GM12892 (cell line): ENCODE data around the gene SOX13.

ENCODE experiments used
- POLR2A ChIP-seq: IDR thresholded peaks from 2 replicates; pipeline ENCODE4 v1.6.1; 2011; ENCODE audit warnings: low read depth, low read length, control low read depth
- POLR2AphosphoS5 ChIP-seq: IDR thresholded peaks from 2 replicates; pipeline ENCODE4 v1.6.1; 2011; ENCODE audit warnings: low read depth, low read length, control low read depth
- TAF1 ChIP-seq: IDR thresholded peaks from 2 replicates; pipeline ENCODE4 v1.6.1; 2011; ENCODE audit warnings: low read depth, mild to moderate bottlenecking, control low read depth, low read length, borderline replicate concordance

DNA sequence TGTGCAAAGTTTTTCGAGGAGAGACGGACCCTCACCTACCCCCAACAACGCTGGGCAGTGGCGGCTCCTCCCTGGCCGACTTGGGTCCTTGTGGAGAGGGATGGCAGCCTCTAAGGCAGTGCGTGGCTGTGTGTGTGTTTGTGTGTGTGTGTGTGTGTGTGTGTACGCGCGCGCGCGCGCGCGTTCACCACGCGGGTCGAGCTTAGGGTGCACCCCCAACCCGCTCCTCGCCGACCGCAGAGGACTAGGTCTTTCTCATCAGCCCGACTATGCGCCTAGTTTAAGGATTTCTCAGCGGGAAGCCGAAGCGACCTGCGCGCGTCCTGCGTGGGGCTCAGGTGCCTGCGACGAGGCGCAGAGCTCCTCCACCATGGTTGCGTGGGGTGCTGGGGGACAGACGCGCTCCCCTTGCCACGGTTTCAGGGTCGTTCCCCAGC is 940 bp downstream of the SOX13 start:
- no peak for TF ChIP-seq POLR2AphosphoS5
- TF ChIP-seq POLR2A: no peak
- TF ChIP-seq TAF1: no peak
